ENCODE measurements around the gene CKAP4. TPM values are rescaled to one million over a fixed set of nuclear protein-coding genes. Genes with fewer than 3 reads are reported as not detected.

The CKAP4 gene
- total RNA-seq, 1 experiment from 2014 or later: 90.9 TPM

GRCh38 chr12:106240821-106241220 lies 7.0 kb downstream of the CKAP4 start:
- DNase-seq (ENCODE audit: low read depth): no peak

GRCh38 chr12:106239951-106240335 lies 7.9 kb downstream of the CKAP4 start:
- DNase-seq (ENCODE audit: low read depth): no peak

GRCh38 chr12:106239241-106239950 lies 8.4 kb downstream of the CKAP4 start:
- DNase-seq (ENCODE audit: low read depth): no peak

- no peak for DNase-seq (ENCODE audit: low read depth)
Measured at GRCh38 chr12:106238146-106238545, 9.7 kb downstream of the CKAP4 start.

- DNase-seq (ENCODE audit: low read depth): no peak
Measured at GRCh38 chr12:106235770-106236169, 12.1 kb downstream of the CKAP4 start.

- DNase-seq (ENCODE audit: low read depth): no peak
Measured at GRCh38 chr12:106234449-106234848, 13.4 kb downstream of the CKAP4 start.

GRCh38 chr12:106233011-106233410 lies 14.8 kb downstream of the CKAP4 start:
- no peak for DNase-seq (ENCODE audit: low read depth)

- no peak for DNase-seq (ENCODE audit: low read depth)
Measured at GRCh38 chr12:106229036-106229591, 18.7 kb downstream of the CKAP4 start.

GRCh38 chr12:106228320-106228710 lies 19.5 kb downstream of the CKAP4 start:
- no peak for DNase-seq (ENCODE audit: low read depth)

- DNase-seq (ENCODE audit: low read depth): peak; percentile 37
Measured at GRCh38 chr12:106227641-106228319, 20.0 kb downstream of the CKAP4 start.

- DNase-seq (ENCODE audit: low read depth): peak; percentile 55
Measured at GRCh38 chr12:106226884-106227640, 20.8 kb downstream of the CKAP4 start.

GRCh38 chr12:106224355-106224706 lies 23.5 kb downstream of the CKAP4 start:
- no peak for DNase-seq (ENCODE audit: low read depth)

- peak; percentile 71 for DNase-seq (ENCODE audit: low read depth)
Measured at GRCh38 chr12:106223485-106224354, 24.1 kb downstream of the CKAP4 start.

- DNase-seq (ENCODE audit: low read depth): no peak
Measured at GRCh38 chr12:106220536-106220935, 27.3 kb downstream of the CKAP4 start.

GRCh38 chr12:106219043-106219442 lies 28.8 kb downstream of the CKAP4 start:
- no peak for DNase-seq (ENCODE audit: low read depth)

- no peak for DNase-seq (ENCODE audit: low read depth)
Measured at GRCh38 chr12:106217706-106218105, 30.1 kb downstream of the CKAP4 start.

GRCh38 chr12:106214571-106214970 lies 33.2 kb downstream of the CKAP4 start:
- no peak for DNase-seq (ENCODE audit: low read depth)

GRCh38 chr12:106213662-106214061 lies 34.2 kb downstream of the CKAP4 start:
- no peak for DNase-seq (ENCODE audit: low read depth)

GRCh38 chr12:106211973-106212372 lies 35.8 kb downstream of the CKAP4 start:
- DNase-seq (ENCODE audit: low read depth): no peak

GRCh38 chr12:106205208-106206069 lies 42.4 kb downstream of the CKAP4 start:
- DNase-seq (ENCODE audit: low read depth): peak; percentile 59

GRCh38 chr12:106204312-106204711 lies 43.5 kb downstream of the CKAP4 start:
- DNase-seq (ENCODE audit: low read depth): no peak
